Ishikawa (cell line): Measurements from ENCODE around the gene SLC26A8.

ENCODE experiments used
- EP300 ChIP-seq: IDR thresholded peaks from 2 replicates; pipeline ENCODE4 v1.6.1; 2012; ENCODE audit warnings: borderline replicate concordance
- FOXM1 ChIP-seq: IDR thresholded peaks from 2 replicates; pipeline ENCODE4 v1.6.1; 2012; ENCODE audit warnings: low read depth, borderline replicate concordance
- NFIC ChIP-seq: IDR thresholded peaks from 2 replicates; pipeline ENCODE4 v1.6.1; 2012
- RAD21 ChIP-seq: IDR thresholded peaks from 2 replicates; pipeline ENCODE4 v1.6.1; 2012; ENCODE audit warnings: low read depth
- TCF12 ChIP-seq: IDR thresholded peaks from 2 replicates; pipeline ENCODE4 v1.6.1; 2012; ENCODE audit warnings: low read depth
- YY1 ChIP-seq: IDR thresholded peaks from 2 replicates; pipeline ENCODE4 v1.6.1; 2012; ENCODE audit warnings: low read depth
- ZBTB7A ChIP-seq: IDR thresholded peaks from 2 replicates; pipeline ENCODE4 v1.6.1; 2012; ENCODE audit warnings: low read depth
- TF ChIP-seq, protein P1 (sequence below): IDR thresholded peaks from 2 replicates; pipeline ENCODE4 v1.6.1; 2012
- TF ChIP-seq, protein P2 (sequence below): IDR thresholded peaks from 2 replicates; pipeline ENCODE4 v1.6.1; 2012
- TF ChIP-seq, protein P3 (sequence below): IDR thresholded peaks from 2 replicates; pipeline ENCODE4 v1.6.1; 2012; ENCODE audit warnings: low read depth, mild to moderate bottlenecking

DNA sequence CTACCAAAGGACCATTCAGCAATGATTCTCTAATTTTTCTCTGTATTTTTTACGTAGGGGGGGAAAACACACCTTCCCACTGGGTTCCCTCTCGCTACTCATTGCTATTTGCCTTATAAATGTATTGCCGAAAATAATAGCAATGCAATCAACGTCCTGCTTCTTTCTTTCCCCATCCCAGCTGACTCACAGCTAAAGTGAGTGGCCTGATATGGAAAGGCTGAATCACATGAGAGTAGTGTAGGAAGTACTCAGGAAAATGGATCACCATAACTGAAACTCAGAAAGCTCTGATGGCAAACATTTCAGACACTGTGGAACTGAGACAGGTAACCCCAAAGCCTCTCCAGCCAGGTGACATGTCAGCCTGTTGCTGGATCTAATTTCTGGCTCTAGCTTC lies 54.3 kb downstream of the SLC26A8 start:
- TF ChIP-seq RAD21 (no peak), YY1 (no peak), ZBTB7A (no peak), FOXM1 (no peak), NFIC (no peak), EP300 (no peak), TCF12 (no peak)
- TF ChIP-seq, protein P1, sequence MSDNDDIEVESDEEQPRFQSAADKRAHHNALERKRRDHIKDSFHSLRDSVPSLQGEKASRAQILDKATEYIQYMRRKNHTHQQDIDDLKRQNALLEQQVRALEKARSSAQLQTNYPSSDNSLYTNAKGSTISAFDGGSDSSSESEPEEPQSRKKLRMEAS, result no peak
- TF ChIP-seq, protein P2, sequence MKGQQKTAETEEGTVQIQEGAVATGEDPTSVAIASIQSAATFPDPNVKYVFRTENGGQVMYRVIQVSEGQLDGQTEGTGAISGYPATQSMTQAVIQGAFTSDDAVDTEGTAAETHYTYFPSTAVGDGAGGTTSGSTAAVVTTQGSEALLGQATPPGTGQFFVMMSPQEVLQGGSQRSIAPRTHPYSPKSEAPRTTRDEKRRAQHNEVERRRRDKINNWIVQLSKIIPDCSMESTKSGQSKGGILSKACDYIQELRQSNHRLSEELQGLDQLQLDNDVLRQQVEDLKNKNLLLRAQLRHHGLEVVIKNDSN, result no peak
- TF ChIP-seq, protein P3, sequence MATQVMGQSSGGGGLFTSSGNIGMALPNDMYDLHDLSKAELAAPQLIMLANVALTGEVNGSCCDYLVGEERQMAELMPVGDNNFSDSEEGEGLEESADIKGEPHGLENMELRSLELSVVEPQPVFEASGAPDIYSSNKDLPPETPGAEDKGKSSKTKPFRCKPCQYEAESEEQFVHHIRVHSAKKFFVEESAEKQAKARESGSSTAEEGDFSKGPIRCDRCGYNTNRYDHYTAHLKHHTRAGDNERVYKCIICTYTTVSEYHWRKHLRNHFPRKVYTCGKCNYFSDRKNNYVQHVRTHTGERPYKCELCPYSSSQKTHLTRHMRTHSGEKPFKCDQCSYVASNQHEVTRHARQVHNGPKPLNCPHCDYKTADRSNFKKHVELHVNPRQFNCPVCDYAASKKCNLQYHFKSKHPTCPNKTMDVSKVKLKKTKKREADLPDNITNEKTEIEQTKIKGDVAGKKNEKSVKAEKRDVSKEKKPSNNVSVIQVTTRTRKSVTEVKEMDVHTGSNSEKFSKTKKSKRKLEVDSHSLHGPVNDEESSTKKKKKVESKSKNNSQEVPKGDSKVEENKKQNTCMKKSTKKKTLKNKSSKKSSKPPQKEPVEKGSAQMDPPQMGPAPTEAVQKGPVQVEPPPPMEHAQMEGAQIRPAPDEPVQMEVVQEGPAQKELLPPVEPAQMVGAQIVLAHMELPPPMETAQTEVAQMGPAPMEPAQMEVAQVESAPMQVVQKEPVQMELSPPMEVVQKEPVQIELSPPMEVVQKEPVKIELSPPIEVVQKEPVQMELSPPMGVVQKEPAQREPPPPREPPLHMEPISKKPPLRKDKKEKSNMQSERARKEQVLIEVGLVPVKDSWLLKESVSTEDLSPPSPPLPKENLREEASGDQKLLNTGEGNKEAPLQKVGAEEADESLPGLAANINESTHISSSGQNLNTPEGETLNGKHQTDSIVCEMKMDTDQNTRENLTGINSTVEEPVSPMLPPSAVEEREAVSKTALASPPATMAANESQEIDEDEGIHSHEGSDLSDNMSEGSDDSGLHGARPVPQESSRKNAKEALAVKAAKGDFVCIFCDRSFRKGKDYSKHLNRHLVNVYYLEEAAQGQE, result no peak
